COLO829 (cell line): ENCODE data around the gene SLC13A3.
"Not testable (repeated sequence)": the region's sequence is repeated elsewhere in the genome, so short reads cannot be mapped to it uniquely, and the experiment has no call there.

Source experiments
- DNase-seq: peaks from one replicate; pipeline ENCODE4 v3.0.0; 2012; ENCODE audit warnings: low spot score

Gene SLC13A3

DNA sequence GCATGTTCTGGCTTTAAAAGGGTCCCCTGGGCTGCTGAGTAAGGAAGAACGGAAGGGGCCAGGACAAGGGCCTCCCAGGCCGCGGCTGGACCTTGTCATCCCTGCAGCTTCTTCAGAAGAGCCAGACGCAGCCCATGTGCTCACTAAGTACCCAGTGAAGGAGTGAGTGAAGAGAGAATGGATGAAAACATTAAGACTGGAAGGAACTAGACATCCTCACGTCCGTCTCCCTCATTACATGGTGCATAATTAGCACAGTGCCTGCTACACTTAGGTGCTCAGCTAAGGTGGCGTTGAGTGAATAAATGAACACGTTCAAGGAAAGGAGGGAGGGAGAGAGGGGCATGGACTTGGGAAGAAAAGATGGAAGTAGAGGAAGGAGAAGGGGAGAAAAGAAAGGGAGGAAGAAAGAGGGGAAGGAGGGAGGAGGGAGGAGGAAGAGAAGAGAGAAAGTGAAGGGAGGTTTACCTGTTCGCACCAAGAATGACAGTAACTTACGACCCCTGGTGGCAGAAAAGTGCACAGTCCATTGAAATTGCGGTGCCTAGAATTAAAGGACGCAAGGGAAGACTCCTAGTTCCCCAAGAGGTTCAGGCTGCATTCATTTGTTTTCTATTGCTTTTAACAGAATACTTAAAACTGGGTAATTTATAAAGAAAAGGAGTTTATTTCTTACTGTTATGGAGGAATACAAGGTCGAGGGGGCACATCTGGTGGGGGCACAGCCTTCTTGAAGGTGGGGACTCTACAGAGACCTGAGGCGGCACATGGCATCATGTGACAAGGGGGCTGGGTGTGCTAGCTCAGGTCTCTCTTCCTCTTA, 30.0 kb upstream of the SLC13A3 start:
- DNase-seq: peak; percentile 79

DNA sequence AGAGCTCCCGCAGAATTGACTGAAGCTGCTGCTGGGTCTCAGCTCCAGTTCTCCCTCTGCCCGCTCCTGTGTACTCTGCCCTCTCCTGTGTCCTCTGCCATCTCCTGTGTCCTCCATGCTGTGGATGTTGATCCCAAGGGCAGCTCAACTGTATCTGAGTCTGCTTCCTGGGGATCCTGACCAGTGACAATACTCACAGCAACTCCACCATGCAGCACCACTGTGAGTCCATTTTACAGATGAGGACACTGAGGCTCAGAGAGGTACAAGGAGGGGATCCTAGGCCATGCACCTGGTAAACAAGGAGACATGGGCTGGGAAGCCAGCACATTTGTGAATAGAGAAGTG, 29.4 kb upstream of the SLC13A3 start:
- DNase-seq: no peak

DNA sequence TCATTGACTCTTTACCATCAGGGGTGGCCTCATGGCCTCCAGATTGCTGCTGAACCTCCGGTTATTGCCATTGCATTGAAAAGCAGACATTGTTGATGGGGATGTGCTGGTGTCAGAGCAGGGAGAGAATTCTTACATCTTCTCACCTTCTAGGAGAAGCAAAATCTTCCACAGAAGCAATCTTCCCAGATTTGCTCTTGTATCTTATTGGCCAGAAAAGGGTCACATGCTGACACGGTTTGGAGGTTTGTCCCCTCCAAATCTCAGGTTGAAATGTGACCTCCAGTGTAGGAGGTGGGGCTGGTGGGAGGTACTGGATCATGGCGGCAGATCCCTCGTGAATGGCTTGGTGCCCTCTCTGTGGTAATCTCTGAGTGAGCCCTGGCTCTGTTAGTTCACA, 27.3 kb upstream of the SLC13A3 start:
- no peak for DNase-seq

DNA sequence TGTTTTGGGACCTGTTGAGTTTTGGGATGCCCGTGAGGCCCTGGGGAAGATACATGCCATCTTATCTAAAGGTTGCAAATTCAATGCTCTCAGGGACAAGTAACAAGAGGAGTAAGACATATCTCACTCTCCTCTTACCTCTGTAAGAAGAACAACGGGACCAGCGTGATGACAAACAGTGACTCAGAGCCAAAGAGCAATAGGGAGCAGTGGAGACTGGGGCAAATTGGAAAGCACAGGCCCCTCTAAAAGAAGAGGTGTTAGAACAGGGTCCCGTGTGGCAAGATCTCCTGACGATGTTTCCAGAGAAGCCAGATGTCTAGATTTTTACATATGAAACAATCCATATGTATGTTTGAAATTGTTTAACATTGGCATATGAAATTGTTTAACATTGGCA, 26.3 kb upstream of the SLC13A3 start:
- DNase-seq: no peak

DNA sequence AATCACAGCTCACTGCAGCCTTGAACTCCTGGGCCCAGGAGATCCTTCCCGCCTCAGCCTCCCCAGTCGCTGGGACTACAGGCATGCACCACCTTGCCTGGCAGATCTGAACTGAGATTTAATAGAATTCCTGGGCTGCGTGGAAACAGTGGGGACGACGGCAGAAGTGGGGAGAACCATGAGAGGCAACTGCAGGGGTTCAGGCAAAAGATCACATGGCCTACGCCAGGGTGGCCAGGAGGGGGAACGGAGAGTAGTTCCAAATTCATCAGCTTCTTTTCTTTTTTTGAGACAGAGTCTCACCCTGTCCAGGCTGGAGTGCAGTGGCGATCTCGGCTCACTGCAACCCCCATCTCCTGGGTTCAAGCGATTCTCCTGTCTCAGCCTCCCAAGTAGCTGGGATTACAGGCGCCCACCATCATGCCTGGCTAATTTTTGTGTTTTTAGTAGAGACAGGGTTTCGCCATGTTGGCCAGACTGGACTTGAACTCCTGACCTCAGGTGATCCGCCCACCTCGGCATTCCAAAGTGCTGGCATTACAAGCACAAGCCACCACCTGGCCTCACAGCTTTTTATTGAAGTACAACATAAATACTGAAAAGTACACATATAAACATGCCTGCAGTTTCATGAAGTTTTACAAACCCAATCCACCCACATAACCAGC, 25.5 kb upstream of the SLC13A3 start:
- DNase-seq: not testable (repeated sequence)

DNA sequence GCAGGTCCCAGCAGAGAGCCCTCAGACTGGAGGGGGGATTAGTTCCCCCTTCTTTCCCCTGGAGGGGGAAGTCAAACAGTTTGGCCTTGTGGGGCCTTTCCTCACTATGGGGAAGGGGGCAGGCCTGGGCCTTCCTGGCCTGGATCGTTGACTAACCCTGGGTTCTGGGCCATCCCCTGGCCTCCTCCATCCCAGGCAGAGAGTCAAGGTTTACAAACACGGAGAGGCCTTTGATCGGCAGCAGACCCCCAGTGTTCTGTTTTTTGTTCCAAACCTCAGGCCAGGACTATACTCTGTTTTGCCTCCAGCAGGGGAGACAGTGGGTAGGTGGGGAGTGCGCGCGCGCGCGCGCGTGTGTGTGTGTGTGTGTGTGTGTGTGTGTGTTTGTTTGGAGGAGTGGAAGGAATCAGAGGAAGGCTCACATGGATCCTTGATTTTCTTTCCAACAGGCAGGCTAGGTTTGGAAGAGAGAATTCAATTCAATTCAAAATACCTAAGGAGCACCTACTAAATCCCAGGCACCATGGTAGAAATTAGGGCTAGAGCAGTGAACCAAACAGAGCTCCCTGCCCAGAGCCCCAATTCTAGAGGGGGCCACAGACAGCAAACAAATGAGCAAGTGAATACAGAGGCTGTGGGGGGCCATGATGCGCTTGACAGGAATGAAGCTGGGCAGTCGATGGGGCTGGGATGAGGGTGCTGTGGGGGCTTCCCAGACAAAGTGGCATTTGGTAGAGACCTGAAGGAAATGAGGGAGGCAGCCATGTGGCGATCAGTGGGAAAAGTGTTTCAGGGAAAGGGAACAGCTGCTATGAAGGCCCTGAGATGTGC, 23.2 kb upstream of the SLC13A3 start:
- no peak for DNase-seq

DNA sequence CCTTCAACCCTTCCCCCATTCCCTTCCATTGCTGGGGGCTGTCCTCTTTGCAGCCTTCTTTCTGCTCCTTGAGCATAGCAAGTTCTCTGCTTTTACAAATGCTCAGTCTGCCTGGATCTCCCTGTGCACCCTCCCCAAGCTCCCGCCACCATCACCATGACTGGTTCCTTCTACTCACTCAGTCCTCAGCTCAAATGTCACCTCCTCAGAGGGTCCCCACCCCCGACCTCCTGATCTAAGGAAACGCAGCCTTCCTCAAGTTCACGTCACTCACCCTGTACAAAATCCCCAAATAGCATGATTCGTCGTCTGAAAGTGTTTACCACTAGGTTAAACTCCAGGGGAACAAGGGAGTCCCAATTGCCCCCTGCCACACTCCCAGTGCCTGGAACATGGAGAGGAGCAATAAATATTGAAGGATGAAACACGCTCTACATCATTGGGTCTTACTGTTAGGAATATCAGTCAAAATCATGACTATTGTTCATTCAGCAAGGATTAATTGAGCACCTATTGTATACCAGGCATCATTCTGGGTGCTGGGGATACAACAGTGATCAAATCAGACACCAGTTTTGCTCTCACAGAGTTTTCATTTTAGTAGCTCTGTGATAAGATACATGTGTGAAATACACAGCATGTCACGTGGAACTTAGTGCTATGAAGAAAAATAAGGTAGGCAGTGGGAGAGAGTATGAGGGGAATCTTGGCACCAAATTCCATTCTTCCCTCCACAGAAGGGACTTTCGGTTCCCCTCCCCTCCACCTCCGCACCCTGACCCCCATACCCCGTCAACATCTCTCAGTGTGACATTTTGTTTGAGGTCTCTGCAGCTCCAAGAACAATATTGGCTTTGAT, 22.4 kb upstream of the SLC13A3 start:
- DNase-seq: no peak

DNA sequence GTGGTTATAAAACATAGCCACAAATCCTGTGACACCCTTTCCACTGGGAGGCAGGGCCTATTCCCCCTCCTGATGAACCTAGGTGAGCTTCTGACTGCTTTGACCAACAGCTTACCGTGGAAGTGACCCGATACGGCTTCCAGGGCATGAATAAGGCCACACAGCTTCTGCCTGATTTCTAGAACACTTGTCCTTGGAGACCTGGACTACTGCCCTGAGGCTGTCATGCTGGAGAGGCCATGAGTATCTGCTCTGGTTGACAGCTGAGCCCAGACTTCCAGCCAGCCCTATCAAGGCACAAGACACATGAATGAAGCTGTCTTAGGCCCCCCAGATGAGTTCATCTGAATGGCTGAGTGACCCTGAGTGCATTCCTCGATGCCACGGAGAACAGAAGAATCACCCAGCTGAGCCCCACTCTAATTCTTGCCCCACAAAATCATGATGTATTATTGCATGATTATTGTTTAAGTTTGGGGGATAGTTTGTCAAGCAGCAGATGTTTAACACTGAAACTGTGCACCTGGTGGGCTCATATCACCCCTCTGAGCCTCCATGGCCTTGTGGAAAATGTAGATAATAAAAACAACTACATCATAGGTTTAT, 21.4 kb upstream of the SLC13A3 start:
- DNase-seq: no peak

DNA sequence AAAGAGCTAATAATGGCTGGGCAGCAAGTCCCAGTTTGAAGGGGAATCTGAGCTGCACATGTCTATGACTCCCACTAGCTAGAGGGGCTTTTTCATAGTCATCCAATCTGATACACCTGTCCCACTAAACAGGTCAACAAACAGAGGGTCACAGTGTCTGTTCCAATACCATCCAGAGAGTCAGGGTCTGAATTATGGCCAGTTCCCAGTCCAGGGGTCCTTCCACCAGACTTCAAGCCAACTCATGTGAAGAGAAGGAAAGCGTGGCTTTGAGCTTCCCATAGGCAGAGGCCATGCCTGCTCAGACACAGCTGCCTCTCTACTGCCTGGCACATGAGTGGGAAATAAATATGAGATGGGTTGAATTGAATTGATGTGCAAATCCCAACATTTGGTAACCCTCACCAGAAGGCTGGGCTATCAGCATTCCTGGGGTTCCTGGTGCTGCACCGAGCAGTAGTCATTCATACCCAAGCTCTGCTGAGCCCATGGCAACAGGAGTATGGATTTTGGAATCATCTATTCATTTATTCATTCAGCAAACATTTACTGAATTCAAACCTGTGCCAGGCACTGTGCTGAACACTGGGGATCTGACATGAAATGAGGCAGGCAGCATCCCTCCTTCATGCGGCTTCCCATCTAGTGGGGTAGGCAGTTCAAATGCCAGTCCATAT, 20.7 kb upstream of the SLC13A3 start:
- no peak for DNase-seq

DNA sequence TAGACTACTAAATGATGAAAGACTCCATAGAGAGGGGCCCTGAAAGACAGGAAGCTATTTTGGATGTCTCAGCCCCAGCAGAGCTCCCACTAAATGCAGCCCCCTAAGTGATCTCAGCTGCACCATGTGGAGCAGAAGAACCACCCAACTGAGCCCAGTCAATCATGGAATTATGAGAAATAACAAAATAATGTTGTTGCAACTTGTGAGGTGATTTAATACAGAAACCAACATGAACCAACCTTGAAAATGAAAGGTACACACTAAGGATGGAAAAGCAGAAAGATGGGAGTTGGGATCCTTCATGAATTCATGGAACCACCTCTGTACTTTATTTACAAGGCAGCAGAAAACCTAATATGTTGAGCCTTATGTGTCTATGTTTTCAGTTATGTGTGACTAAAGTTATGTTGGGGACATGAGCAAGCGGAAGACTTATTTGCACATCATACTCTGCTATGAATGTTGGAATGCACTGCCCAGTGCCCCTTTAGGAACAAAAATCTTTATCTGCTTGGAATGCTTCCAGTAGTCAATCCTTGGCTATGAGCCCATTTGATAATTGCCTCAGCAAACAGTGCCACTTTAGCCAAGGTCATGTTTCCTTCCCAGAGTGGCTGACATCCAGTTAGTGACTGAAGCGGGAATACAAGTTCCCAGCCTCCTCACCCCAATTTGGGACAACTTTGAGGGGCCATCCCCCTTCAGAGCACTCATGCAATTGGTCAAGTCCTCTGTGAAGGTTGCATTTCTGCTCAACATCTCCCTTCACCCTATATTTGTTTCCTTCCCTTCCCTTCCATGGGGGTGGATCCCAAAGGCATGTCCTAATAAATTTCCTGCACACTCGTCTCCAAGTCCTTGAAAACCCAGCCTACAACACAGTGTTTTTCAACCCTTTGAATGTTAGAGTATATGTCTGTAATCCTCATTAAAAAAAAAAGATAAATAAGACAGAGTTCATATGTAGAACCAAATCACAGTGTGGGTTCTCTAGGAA, 19.6 kb upstream of the SLC13A3 start:
- no peak for DNase-seq

DNA sequence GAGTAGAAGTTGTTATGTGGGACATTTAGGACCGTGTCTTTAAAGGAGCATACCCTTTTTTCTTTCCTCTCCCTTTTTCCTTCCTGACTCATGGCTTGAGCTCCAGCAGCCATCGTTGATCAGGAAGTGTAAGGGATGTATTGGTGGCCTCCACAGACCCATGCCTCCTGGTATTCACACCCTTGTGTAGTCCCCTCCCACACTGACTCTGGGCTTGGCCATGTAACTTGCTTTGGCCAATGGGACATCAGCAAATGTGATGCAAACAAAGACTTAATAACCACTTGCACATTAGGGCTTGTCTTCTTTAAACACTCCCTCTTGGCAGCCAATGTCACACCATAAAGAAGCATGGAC, 18.9 kb upstream of the SLC13A3 start:
- no peak for DNase-seq

DNA sequence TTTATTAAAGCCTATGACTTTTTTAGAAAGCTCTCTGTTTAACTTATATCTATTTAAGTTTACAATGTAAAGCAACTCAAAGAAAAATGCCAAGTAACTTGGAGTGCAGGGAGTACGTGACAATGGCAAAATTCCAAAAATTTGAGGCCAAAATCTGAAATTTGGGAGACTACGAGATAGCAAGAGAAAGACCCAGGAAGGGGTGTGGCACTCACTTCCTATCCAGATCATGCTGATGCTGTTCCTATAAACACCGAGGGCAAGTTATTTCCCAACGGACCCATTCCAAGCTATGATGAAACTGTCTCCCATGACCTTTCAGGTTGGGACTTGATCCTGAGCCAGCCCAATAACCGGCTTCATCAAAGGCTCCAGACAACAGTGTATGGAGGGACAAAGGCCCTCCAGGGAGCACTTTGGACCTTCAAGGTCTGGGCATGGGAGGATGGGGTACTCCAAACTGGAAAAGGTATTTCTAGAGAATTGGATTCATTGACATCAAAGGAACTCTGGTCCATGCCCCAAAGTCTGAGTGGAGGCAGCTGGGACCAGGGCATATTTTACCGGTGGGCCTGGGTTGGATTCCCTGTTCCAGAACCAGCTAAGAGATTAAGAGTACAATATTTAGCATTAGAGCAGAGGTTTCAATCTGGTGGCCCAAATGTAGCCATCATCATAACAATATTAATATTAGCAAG, 15.7 kb upstream of the SLC13A3 start:
- DNase-seq: no peak

DNA sequence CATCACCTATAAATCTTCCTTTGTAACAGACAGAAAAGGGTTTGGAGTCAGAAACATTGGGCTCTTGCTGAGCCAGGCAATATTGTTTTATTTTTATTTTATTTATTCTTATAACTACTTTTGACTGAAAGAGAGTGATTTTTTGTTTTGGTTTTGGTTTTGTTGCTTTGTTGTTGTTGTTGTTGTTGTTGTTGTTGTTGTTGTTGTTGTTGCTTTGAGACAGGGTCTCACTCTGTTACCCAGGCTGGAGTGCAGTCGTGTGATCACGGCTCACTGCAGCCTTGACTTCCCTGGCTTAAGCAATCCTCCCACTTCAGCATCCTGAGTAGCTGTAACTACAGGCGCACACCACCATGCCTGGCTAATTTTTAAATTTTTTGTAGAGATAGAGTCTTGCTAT, 15.0 kb upstream of the SLC13A3 start:
- no peak for DNase-seq

DNA sequence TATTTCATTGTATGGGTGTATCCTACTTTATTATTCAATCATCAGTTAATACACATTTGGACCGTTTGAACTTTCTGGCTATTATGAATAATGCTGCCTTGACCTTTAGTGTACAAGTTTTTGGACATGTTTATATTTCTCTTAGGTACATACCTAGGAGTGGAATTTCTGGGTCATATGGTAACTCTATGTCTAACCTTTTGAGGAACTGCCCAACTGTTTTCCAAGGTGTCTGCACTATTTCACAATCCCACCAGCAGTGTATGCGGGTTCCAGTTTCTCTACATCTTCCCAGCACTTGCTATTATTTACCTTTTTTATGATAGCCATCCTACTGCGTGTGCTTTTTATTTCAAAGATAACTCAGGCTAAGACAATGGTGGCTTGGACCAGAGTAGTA, 14.3 kb upstream of the SLC13A3 start:
- no peak for DNase-seq

DNA sequence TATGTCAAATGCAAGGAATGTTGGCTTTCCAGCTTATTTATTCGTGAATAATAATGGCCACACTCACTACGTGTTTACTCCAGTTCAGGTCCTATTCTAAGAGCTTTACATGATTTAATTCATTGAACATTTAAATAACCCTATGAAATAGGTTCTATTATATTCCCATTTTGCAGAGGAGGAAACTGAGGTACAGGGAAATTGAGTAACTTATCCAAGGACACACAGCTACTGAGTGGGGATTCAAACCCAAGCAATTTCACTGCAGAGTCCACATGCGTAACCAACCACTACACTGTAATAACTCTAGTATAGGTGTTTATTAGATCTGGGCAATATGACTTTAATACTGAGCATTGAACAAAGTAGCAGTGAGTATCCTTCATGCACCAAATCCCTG, 12.3 kb upstream of the SLC13A3 start:
- no peak for DNase-seq

DNA sequence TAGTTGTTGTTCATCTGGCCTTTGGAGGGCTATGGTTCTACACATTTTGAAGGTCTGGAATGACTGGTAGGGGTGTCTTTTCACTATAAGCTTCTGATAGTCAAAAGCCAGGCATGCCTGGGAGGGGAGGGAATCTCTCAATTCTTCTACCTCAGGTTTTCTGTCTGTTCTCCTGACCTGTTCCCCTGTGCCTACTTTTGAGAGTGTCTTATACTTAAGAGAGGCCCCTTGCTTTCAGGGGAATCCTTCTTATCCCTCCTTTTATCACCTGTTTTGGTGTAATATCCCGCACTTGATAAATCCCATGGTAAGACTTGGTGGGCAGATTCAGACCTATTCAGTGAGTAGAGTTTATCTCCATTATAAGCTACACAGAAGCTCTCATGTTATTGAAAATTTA, 10.4 kb upstream of the SLC13A3 start:
- no peak for DNase-seq

DNA sequence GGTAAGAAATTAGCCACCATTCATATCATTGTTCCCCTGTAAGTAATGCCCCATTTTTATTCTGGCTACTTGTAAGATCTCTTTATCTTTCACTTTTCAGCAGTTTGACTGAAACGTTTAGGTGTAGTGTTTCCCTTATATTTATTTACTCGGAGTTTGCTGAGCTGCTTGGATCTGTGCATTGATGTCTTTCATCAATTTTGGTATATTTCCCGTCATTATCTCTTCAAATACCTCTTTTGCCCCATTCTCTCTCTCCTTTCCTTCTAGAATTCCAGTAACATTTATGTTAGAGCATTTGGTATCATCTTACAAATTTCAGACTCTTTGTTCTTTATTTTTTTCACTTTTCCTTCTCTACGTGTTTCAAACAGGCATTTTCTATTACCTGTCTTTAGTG, 9.2 kb upstream of the SLC13A3 start:
- DNase-seq: no peak

DNA sequence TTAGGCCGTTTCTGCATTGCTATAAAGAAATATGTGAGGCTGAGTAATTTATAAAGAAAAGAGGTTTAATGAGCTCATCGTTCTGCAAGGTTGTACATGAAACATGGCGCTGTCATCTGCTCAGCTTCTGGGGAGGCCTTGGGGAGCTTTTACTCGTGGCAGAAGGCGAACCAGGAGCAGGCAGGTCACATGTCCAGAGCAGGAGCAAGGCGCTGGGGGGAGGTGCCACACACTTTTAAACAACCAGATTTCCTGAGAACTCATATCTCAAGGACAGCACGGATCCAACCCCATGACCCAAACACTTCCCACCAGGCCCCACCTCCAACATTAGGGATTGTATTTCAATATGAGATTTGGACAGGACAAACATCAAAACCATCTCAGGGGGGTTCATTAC, 6.4 kb upstream of the SLC13A3 start:
- DNase-seq: no peak

DNA sequence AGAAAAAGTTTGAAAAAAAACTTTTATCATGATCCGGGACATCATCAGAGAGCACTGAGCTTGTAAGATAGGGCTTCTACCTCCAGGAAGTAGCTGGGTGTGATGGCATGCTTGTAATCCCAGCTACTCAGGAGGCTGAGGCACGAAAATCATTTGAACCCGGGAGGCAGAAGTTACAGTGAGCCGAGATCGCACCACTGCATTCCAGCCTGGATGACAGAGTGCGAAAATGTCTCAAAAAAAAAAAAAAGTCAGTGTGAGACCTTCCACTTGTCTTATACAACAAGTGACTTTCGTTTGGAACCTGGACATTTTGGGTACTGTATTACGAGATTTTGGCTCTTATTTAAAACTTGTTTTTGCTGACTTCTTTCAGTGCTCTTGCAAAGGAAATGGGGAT, 5.9 kb upstream of the SLC13A3 start:
- no peak for DNase-seq
